ENCODE data around the gene ITPRID1.
A peak's percentile ranks its signal among the peaks of the same experiment; 100 is the strongest.

The ITPRID1 gene

GRCh38 chr7:31478721-31479120 lies 35.2 kb upstream of the ITPRID1 start:
- Histone ChIP-seq H3K79me2 (ENCODE audit: low read length) (no peaks in the 10 kb centered on the region), H3K4me1 (ENCODE audit: low read length) (peaks cover 12% of the 10 kb centered on the region), H3K4me2 (ENCODE audit: low read length) (peak overlapping the region; percentile 58), H3K27me3 (ENCODE audit: low read depth, low read length) (no peaks in the 10 kb centered on the region), H3K4me3 (ENCODE audit: low read length) (0 out of 2 replicates have a peak overlapping the region, but pooled peaks have one; percentile 16), H4K20me1 (ENCODE audit: insufficient read depth, low read length) (no peaks in the 10 kb centered on the region), H3K9me3 (ENCODE audit: insufficient read depth, low read length) (no peaks in the 10 kb centered on the region), H3K9ac (ENCODE audit: low read length) (no peak overlapping the region), H3K27ac (ENCODE audit: low read length) (no peak overlapping the region), H2AFZ (ENCODE audit: low read depth, low read length) (no peak overlapping the region), H3K36me3 (replicated peaks; ENCODE audit: low read depth, low read length) (no peaks in the 10 kb centered on the region)
- TF ChIP-seq CTCF (IDR thresholded peaks at IDR 0.05; ENCODE audit: low read depth, low read length) (no peak), EZH2phosphoT487 (IDR thresholded peaks at IDR 0.05; ENCODE audit: low read depth) (no peak)

GRCh38 chr7:31487071-31487470 lies 26.8 kb upstream of the ITPRID1 start:
- Histone ChIP-seq H3K9me3 (ENCODE audit: insufficient read depth, low read length) (no peaks in the 10 kb centered on the region), H3K4me1 (ENCODE audit: low read length) (peaks cover 4% of the 10 kb centered on the region; the same call in 1 of the 2 replicates), H4K20me1 (ENCODE audit: insufficient read depth, low read length) (no peaks in the 10 kb centered on the region), H3K27ac (ENCODE audit: low read length) (no peak overlapping the region), H3K36me3 (replicated peaks; ENCODE audit: low read depth, low read length) (no peaks in the 10 kb centered on the region), H3K27me3 (ENCODE audit: low read depth, low read length) (no peaks in the 10 kb centered on the region), H3K9ac (ENCODE audit: low read length) (no peak overlapping the region), H2AFZ (ENCODE audit: low read depth, low read length) (no peak overlapping the region), H3K4me2 (ENCODE audit: low read length) (no peak overlapping the region), H3K79me2 (ENCODE audit: low read length) (no peaks in the 10 kb centered on the region), H3K4me3 (ENCODE audit: low read length) (no peak overlapping the region)
- TF ChIP-seq CTCF (IDR thresholded peaks at IDR 0.05; ENCODE audit: low read depth, low read length) (no peak), EZH2phosphoT487 (IDR thresholded peaks at IDR 0.05; ENCODE audit: low read depth) (no peak)

- no peak overlapping the region for H3K27ac ChIP-seq (ENCODE audit: low read length)
- no peaks in the 10 kb centered on the region for H4K20me1 ChIP-seq (ENCODE audit: insufficient read depth, low read length)
- H3K36me3 ChIP-seq (replicated peaks; ENCODE audit: low read depth, low read length): no peaks in the 10 kb centered on the region
- H3K79me2 ChIP-seq (ENCODE audit: low read length): no peaks in the 10 kb centered on the region
- no peak for TF ChIP-seq EZH2phosphoT487 (IDR thresholded peaks at IDR 0.05; ENCODE audit: low read depth)
- TF ChIP-seq CTCF (IDR thresholded peaks at IDR 0.05; ENCODE audit: low read depth, low read length): no peak
- H3K9me3 ChIP-seq (ENCODE audit: insufficient read depth, low read length): no peaks in the 10 kb centered on the region
- peaks cover 4% of the 10 kb centered on the region; the same call in 1 of the 2 replicates for H3K4me1 ChIP-seq (ENCODE audit: low read length)
- H3K4me3 ChIP-seq (ENCODE audit: low read length): no peak overlapping the region
- no peak overlapping the region for H2AFZ ChIP-seq (ENCODE audit: low read depth, low read length)
- no peak overlapping the region for H3K9ac ChIP-seq (ENCODE audit: low read length)
- H3K27me3 ChIP-seq (ENCODE audit: low read depth, low read length): no peaks in the 10 kb centered on the region
- H3K4me2 ChIP-seq (ENCODE audit: low read length): no peak overlapping the region
Measured at GRCh38 chr7:31487476-31487875, 26.4 kb upstream of the ITPRID1 start.

- no peaks in the 10 kb centered on the region for H4K20me1 ChIP-seq (ENCODE audit: insufficient read depth, low read length)
- TF ChIP-seq EZH2phosphoT487 (IDR thresholded peaks at IDR 0.05; ENCODE audit: low read depth): no peak
- TF ChIP-seq CTCF (IDR thresholded peaks at IDR 0.05; ENCODE audit: low read depth, low read length): peak; percentile 71
- H3K9me3 ChIP-seq (ENCODE audit: insufficient read depth, low read length): no peaks in the 10 kb centered on the region
- no peak overlapping the region for H3K9ac ChIP-seq (ENCODE audit: low read length)
- no peak overlapping the region for H3K27ac ChIP-seq (ENCODE audit: low read length)
- H3K4me2 ChIP-seq (ENCODE audit: low read length): peak overlapping the region; percentile 24; the same call in 1 of the 2 replicates
- H2AFZ ChIP-seq (ENCODE audit: low read depth, low read length): no peak overlapping the region
- H3K27me3 ChIP-seq (ENCODE audit: low read depth, low read length): no peaks in the 10 kb centered on the region
- H3K79me2 ChIP-seq (ENCODE audit: low read length): no peaks in the 10 kb centered on the region
- H3K4me1 ChIP-seq (ENCODE audit: low read length): peaks cover 4% of the 10 kb centered on the region; the same call in 1 of the 2 replicates
- no peak overlapping the region for H3K4me3 ChIP-seq (ENCODE audit: low read length)
- H3K36me3 ChIP-seq (replicated peaks; ENCODE audit: low read depth, low read length): no peaks in the 10 kb centered on the region
Measured at GRCh38 chr7:31488562-31489203, 25.2 kb upstream of the ITPRID1 start.

Measured in OCI-LY3 (cell line).